HG02678 (cell line): ENCODE results near the gene MRPS18A.
"Not testable (repeated sequence)": the region's sequence is repeated elsewhere in the genome, so short reads cannot be mapped to it uniquely, and the experiment has no call there.

ENCODE experiments used
- ATAC-seq: cut with Tn5 transposase; IDR thresholded peaks from one replicate; pipeline ENCODE4 v1.9.1; 2021; ENCODE audit warnings: mild to moderate bottlenecking, moderate library complexity; ENCODE audit not compliant: unreplicated experiment

The MRPS18A gene

GRCh38 chr6:43717822-43718221 is 30.2 kb upstream of the MRPS18A start:
- no peak for ATAC-seq

- ATAC-seq, result no peak
These were observed 29.8 kb upstream of the MRPS18A start for GRCh38 chr6:43717389-43717788.

- no peak for ATAC-seq
These were observed 28.5 kb upstream of the MRPS18A start for GRCh38 chr6:43716099-43716498.

- ATAC-seq, result peak; percentile 93
These were observed 27.6 kb upstream of the MRPS18A start for GRCh38 chr6:43715056-43715788.

GRCh38 chr6:43714311-43715055 is 26.9 kb upstream of the MRPS18A start:
- peak; percentile 19 for ATAC-seq

- ATAC-seq, result no peak
These were observed 26.2 kb upstream of the MRPS18A start for GRCh38 chr6:43713643-43714310.

- ATAC-seq, result no peak
These were observed 25.0 kb upstream of the MRPS18A start for GRCh38 chr6:43712579-43712978.

GRCh38 chr6:43710576-43710975 is 23.0 kb upstream of the MRPS18A start:
- ATAC-seq, result no peak

- ATAC-seq, result no peak
These were observed 22.2 kb upstream of the MRPS18A start for GRCh38 chr6:43709654-43710303.

GRCh38 chr6:43708860-43709653 is 21.5 kb upstream of the MRPS18A start:
- no peak for ATAC-seq

- ATAC-seq, result no peak
These were observed 20.2 kb upstream of the MRPS18A start for GRCh38 chr6:43707767-43708166.

- no peak for ATAC-seq
These were observed 19.7 kb upstream of the MRPS18A start for GRCh38 chr6:43707269-43707668.

GRCh38 chr6:43706788-43707187 is 19.2 kb upstream of the MRPS18A start:
- ATAC-seq, result no peak

- ATAC-seq, result no peak
These were observed 18.4 kb upstream of the MRPS18A start for GRCh38 chr6:43705996-43706395.

- ATAC-seq, result no peak
These were observed 16.2 kb upstream of the MRPS18A start for GRCh38 chr6:43703512-43704429.

- ATAC-seq, result no peak
These were observed 15.2 kb upstream of the MRPS18A start for GRCh38 chr6:43702534-43703440.

- ATAC-seq, result no peak
These were observed 14.6 kb upstream of the MRPS18A start for GRCh38 chr6:43702171-43702533.

- ATAC-seq, result not testable (repeated sequence)
These were observed 13.5 kb upstream of the MRPS18A start for GRCh38 chr6:43700939-43701560.
